ENCODE data around the gene EVL.

GRCh38 chr14:100155049-100155621, 89.9 kb downstream of the EVL start:
- TF ChIP-seq ZFP3 (CRISPR knock-in tag; IDR thresholded peaks at IDR 0.05) (no peak), BACH2 (CRISPR knock-in tag; IDR thresholded peaks at IDR 0.05; ENCODE audit: borderline replicate concordance) (no peak), ISL1 (CRISPR knock-in tag; IDR thresholded peaks at IDR 0.05) (no peak), PATZ1 (CRISPR knock-in tag; IDR thresholded peaks at IDR 0.05; ENCODE audit: borderline replicate concordance) (no peak), CREB5 (CRISPR knock-in tag; IDR thresholded peaks at IDR 0.05; ENCODE audit: low read depth) (no peak), TOX (CRISPR knock-in tag; IDR thresholded peaks at IDR 0.05; ENCODE audit: borderline replicate concordance) (no peak)

Data from SK-N-SH treated with all-trans-retinoic acid at 6 μM for 48 hours (cell line).